GM21723 (cell line): ENCODE results near the gene HOXB13.
"Not testable (repeated sequence)": the region's sequence is repeated elsewhere in the genome, so short reads cannot be mapped to it uniquely, and the experiment has no call there.

ENCODE experiments used
- ATAC-seq: cut with Tn5 transposase; IDR thresholded peaks from one replicate; pipeline ENCODE4 v1.9.1; 2021; ENCODE audit warnings: mild to moderate bottlenecking, moderate library complexity; ENCODE audit not compliant: unreplicated experiment

Gene HOXB13

DNA sequence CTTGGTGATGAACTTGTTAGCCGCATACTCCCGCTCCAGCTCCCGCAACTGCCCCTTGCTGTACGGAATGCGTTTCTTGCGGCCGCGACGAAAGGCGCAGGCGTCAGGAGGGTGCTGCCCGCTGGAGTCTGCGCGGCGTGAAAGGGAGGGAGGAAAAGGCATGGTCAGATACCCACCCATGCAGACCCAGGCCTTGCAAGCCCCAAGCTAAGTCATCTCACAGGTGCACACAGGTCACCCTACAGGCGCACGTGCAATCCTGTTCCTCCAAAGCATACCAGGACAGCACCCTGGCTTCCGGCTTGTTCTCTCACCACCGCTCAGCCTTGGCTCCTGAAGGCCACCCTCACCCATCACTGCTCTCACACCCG lies 1.6 kb downstream of the HOXB13 start:
- ATAC-seq: no peak

DNA sequence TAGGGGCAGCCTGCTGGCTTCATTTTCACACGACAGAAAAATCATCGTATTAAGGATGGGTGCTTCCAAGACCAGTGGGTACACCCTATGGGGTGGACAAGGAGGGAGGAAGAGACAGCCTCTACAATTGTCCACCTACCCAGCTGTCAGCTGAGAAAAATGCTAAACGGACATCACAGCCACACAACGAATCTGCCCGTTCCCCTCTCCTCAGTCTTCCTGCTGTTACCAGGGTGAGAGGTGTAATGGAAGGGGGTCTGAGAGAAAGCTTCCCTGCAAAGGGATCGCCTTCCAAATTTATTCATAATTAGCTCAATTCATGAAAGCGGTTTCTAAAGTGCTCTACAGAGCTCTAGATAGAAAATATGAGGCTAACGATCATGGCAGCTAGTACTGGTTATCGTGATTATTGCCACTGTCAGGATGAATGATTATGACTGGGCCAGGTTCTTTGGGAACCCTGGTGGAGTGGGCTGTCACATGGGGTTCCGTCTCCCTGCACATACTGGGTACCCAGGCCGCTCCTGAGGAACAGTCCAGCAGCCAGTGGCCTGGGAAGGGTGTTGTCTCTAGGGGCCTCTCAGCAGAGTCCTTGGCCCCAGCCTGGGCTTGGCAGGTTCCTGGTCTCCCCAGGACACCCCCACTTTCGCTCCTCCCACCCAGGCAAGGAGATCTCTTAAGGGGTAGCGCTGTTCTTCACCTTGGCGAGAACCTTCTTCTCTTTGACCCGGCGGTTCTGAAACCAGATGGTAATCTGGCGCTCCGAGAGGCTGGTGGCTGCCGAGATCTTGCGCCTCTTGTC lies 2.2 kb downstream of the HOXB13 start:
- no peak for ATAC-seq

DNA sequence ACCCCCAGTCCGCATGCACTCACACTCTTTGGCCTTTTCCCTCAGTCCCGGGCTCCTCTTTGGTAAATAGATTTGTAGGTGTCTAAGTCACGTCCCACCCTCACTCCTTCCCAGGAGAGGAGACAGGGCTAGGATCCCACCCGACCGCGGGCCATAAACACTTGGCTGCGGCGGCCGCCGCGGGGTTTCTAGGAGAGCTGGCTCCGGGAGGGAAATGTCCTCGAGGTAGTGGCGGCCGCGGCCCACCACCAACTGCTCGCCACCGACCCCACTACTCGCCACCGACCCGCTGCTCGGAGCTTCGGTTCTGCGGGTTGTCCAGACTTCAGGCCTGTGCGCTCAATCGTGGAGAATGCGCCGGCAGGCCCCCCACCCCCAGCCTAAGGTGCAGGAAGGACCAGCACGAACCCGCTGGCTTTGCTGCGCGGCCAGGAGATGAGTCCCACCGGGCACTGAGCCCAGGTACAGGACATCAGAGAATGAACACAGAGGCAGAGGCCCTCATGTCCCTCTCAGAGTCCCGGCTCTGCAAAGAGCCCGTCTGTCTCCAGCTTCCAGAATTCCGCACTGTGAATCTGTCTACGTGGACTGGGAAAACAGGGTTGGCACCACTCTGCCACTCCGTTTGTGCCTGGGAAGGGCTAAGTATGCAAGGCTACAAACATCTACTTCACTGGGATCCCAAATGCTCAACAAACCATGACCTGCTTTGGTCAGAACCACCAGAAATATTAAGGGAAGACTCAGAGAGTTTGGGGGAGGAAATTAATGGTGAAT lies 3.1 kb downstream of the HOXB13 start:
- no peak for ATAC-seq

DNA sequence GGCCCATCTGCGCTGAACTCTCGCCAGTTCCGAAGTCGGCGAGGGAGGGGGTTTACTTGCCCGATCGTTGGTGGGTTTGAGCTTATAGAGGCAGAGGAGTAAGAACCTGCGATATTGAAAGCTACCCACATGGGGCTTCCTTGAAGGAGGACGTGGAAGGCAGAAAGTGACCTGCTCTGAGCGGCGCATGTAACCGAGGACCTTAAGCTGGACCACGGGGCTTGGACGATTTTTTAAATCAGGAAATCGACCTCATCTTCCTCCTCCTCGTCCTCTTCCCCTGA lies 3.6 kb downstream of the HOXB13 start:
- no peak for ATAC-seq

GRCh38 chr17:48724251-48725003 lies 4.1 kb downstream of the HOXB13 start:
- no peak for ATAC-seq

DNA sequence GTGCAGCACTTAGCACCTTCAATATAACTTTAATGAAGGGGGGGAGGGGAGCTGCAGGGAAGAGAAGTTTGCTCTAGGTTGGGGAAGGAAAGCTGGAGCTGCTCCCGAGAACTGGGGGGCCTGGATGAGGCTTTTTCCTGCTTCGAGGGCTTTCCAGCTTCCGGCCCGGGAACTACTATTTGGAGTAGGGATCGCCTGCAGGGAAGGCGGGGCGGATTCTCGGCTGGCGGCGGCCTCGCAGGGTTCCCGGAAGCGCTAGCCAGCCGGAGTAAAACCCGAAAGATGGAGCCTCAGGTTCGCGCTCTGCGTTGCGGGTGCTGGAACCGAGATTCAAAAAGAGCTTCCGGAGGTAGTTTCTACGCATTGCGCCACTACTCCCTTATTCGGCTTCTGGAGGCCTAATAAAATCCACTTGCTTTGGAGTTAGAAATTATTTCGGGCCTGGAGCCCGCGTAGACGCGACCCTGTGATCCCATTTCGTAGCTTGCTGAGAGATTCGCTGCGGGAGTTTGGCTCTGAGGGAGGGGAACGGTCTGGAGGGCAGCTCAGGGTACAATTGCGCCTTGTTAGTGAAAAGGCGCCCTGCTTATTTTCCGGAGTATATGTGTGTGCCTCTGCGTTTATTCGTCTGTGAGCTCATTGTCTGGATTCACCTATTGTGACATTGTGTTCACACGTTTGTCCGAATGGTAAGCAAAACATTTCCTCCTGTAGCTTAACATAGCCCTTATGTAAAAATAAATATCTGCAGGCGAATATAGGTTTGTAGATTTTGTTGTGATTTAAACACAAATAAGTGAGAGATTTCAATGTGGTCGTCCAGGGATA lies 4.9 kb downstream of the HOXB13 start:
- ATAC-seq: no peak

- ATAC-seq: no peak
Observed at GRCh38 chr17:48722915-48723422, 5.6 kb downstream of the HOXB13 start, which contains the start of gene PRAC2. TSS of gene PRAC2 (plus strand) at chr17:48723185. CDS start at chr17:48724411, 1,226 bp downstream.

DNA sequence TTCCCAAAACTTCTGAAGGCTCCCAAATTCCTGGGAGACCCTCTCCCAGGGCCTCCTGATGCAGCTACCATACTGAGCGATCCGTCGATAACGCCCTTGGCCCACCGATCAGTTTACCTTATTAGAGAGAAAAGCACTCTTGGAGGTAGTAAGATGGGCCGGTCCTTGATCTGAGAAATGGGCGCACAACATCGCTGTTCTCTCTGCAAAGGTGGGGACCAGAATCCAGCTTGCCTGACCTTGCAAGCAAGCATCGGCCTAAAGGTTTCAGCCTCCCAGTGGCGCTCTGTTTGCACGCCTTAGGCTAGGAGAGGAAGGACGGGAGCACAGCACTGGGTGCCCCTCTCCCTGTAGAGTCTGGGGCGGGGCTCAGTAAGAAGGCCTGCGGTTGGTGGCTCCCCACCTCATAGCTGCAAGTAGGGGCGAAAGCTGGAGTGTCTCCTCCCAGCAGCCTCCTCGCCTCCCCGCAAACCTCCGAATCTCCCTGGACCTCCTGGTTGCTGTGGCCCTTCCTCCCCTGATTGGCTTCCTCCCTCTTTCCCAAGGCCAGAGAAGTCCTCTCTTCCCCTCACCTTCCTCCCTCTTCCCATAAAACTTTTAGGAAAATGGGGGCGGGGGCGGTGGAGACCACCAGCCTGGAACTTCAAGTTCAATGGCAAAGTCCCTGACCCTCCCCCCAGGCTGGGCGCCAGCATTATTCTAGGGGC lies 6.2 kb downstream of the HOXB13 start, which contains the start of gene PRAC1:
Gene PRAC1, minus strand, starts transcription at position 318 of the 707 bp plus-strand sequence. Its CDS starts 126 bp downstream, at position 192.
- no peak for ATAC-seq

DNA sequence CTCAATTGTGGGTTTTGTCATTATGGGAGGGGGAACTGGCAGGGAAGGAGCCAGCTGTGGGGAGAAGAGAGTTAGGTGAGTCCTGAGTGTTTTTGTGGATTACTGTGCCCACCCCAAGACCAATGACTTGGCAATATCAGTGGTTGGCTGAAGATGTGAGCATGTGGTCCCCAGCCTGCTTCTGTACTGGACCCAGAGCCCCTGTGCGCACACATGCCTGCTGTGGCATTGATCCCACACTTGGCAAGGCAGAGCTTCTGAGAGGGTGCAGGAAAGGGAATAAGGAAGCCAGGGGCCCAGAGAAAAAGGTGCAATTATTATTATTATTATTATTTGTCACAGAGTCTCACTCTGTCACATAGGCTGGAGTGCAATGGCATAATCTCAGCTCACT lies 7.5 kb downstream of the HOXB13 start:
- no peak for ATAC-seq

DNA sequence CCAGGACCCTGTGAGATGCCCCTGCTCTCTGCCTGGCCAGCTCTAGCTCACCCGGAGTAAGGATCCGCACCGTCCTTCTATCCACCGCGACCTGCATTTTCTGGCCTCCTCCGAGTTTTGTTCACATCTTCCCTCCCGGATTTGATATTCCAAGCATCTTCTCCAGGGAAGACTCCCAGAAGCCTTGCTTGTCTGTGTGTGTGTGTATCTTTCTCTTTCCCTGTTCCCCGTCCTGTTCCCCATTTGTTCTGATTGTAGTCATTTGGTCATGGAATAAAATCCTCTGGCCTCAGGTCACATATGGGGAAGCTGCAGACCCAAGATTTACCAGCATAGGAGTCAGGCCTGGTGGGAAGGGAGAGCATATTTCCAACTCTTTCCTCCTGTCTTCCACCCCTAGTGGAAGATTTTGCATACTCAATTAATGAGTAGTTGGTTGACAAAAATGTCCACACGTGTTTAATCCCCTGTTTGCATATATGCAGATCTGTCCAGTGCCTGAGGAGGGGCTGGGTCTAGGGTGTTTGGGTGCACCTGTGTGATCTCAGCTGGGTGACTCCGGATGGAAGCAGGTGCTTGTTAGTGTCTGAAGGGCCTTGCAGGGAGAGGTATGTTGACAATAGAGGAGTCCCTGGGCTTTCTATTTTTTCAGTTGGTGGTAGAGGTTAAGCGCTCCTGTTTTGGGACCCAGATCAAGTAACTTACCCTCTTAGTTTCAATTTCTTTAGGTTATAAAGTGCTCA lies 8.1 kb downstream of the HOXB13 start:
- ATAC-seq: no peak

GRCh38 chr17:48719642-48720265 lies 8.8 kb downstream of the HOXB13 start:
- ATAC-seq: no peak

DNA sequence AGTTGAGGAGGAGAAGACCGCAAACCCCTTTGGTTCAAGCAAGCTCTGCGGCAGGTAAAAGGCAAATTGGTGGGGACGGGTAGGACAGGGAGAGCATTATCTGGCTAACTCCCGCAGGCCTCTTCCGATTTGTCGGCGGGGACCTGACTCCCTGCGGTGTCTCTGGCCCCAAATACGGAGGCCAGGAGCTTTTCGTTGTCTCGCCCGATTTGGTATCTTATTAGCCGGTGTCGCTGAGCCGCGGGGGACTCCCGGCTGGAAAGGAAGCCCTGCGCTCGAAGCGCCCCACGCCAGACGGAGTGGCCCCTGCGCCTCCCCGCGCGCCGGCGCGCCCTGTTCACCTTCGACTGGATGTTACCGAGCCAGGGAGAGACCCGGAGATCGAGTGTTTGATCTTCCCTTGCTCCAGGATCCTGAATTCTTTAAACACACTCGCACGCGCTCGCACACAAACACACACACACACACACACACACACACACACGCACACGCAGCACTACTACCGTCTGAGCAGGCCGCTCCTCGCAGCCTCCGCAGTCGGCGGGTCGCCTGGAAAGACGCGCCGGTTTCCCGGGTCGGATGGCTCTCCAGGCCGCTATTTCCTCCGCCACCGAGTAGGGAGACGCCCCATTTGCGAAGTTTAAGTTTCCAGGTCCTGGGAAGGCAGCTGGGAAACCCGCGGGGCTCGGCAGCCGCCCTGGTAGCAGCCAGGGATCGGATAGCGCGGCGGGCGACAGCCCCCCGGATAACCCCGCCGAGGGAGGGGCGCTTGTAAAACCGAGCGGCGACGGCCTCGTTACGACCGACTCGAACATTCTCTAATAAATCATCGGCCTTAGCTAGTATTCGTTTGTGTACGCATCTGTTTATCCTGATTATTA lies 9.5 kb downstream of the HOXB13 start:
- ATAC-seq: no peak

DNA sequence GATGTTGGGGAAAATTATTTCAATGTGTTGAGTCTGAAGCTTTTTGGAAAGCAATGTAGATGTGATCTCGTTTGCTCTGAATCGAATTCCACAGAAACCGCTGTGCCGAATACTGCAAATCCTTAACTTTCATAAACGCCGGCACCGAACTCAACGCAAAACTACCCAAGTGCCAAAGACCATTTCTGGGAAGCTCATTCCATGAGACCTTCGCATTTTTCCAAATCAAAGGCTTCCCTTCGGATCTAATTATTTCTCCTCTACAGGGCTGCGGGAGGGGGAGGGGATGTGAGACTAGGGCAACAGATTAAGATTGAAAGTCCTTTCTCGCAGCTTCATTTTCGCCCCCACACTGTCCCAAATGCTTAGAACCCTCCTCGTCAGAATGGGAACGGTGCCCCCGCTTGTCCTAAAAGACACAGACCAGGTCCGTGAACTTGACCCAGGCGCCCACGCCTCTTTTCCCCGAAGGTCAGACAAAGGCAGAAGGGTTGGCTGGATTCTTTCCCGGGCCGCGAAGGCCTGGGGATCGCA lies 10.3 kb downstream of the HOXB13 start:
- ATAC-seq: no peak

DNA sequence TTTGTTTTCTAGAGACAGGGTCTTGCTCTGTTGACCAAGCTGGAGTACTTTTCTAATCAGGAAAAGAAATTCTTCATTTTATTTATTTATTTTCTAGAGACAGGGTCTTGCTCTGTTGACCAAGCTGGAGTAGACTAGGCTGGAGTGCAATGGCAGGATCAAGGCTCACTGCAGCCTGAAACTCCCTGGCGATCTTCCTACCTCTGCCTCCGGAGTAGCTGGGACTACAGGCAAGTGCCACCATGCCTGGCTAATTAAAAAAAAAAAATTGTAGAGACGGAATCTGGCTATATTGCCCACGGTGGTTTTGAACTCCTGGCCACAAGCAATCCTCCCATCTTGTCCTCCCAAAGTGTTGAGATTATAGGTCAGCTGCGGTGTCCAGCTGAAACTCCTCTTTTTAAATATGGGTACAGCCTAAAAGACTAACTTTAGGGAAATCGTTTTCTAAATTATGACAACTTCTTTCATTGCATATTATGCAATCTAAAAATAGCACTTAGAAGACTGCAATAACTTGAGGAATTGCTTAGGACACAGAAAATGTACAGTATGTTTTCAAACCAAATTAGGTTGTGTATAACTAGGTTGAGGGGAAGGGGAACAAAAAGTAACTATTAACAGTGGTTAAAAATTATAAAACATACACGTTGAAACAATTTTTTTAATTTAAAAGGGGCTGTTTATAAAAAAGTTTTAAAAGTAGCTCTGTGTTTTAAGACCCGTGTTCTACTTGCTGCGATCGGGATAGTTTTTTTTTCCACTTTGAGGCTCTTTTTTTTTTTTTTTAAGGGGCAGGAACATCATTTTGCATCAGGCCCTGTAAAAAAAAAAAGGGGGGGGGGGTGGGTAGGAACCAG lies 11.0 kb downstream of the HOXB13 start:
- ATAC-seq: no peak

GRCh38 chr17:48716549-48716948 lies 12.0 kb downstream of the HOXB13 start:
- not testable (repeated sequence) for ATAC-seq
